GM18868 (cell line): Measurements from ENCODE around the gene BAZ2B.

Experiments used
- ATAC-seq: cut with Tn5 transposase; IDR thresholded peaks from one replicate; pipeline ENCODE4 v1.9.1; 2021; ENCODE audit warnings: mild to moderate bottlenecking, moderate library complexity; ENCODE audit not compliant: unreplicated experiment

The BAZ2B gene

GRCh38 chr2:159573846-159574606, 42.3 kb downstream of the BAZ2B start:
- no peak for ATAC-seq

GRCh38 chr2:159573294-159573693, 43.1 kb downstream of the BAZ2B start:
- ATAC-seq = no peak

- ATAC-seq = no peak
These were observed 43.9 kb downstream of the BAZ2B start for GRCh38 chr2:159572459-159572858.

GRCh38 chr2:159571540-159572260, 44.6 kb downstream of the BAZ2B start:
- ATAC-seq = no peak

- no peak for ATAC-seq
These were observed 52.3 kb downstream of the BAZ2B start for GRCh38 chr2:159564081-159564480.

- no peak for ATAC-seq
These were observed 54.1 kb downstream of the BAZ2B start for GRCh38 chr2:159562248-159562647.

GRCh38 chr2:159561786-159562185, 54.6 kb downstream of the BAZ2B start:
- no peak for ATAC-seq

- ATAC-seq = no peak
These were observed 55.1 kb downstream of the BAZ2B start for GRCh38 chr2:159561242-159561641.

GRCh38 chr2:159559034-159559433, 57.3 kb downstream of the BAZ2B start:
- no peak for ATAC-seq

- no peak for ATAC-seq
These were observed 57.9 kb downstream of the BAZ2B start for GRCh38 chr2:159558479-159558878.

- no peak for ATAC-seq
These were observed 58.8 kb downstream of the BAZ2B start for GRCh38 chr2:159557437-159558034.

- no peak for ATAC-seq
These were observed 60.5 kb downstream of the BAZ2B start for GRCh38 chr2:159555651-159556392.

- ATAC-seq = no peak
These were observed 62.6 kb downstream of the BAZ2B start for GRCh38 chr2:159553727-159554126.

- ATAC-seq = no peak
These were observed 64.5 kb downstream of the BAZ2B start for GRCh38 chr2:159551806-159552205.

GRCh38 chr2:159550231-159550630, 66.1 kb downstream of the BAZ2B start:
- ATAC-seq = no peak

- no peak for ATAC-seq
These were observed 67.1 kb downstream of the BAZ2B start for GRCh38 chr2:159549234-159549633.

GRCh38 chr2:159546716-159547430, 69.5 kb downstream of the BAZ2B start:
- ATAC-seq = no peak

GRCh38 chr2:159546039-159546438, 70.3 kb downstream of the BAZ2B start:
- no peak for ATAC-seq

- no peak for ATAC-seq
These were observed 71.3 kb downstream of the BAZ2B start for GRCh38 chr2:159545085-159545484.

GRCh38 chr2:159542101-159542500, 74.2 kb downstream of the BAZ2B start:
- ATAC-seq = no peak

GRCh38 chr2:159539701-159540100, 76.6 kb downstream of the BAZ2B start:
- ATAC-seq = no peak
